NCI-H2196 (cell line): ENCODE measurements around the gene OTOF.
A peak's percentile ranks its signal among the peaks of the same experiment; 100 is the strongest.
"Not testable (repeated sequence)": the region's sequence is repeated elsewhere in the genome, so short reads cannot be mapped to it uniquely, and the experiment has no call there.

Experiments used
- DNase-seq: peaks from one replicate; lab custom pipeline; 2025; ENCODE audit not compliant: unreplicated experiment; lab: John Stamatoyannopoulos, UW

The OTOF gene

GRCh38 chr2:26481706-26482105 is 3.8 kb upstream of the OTOF start:
- no peak for DNase-seq

GRCh38 chr2:26480566-26481423 is 2.9 kb upstream of the OTOF start:
- no peak for DNase-seq

- DNase-seq = no peak
Measured at GRCh38 chr2:26479789-26480565, 2.1 kb upstream of the OTOF start.

GRCh38 chr2:26479131-26479788 is 1.3 kb upstream of the OTOF start:
- no peak for DNase-seq

GRCh38 chr2:26478366-26478765 is 442 bp upstream of the OTOF start:
- DNase-seq = no peak

- DNase-seq = no peak
Measured at GRCh38 chr2:26477126-26477910, 606 bp downstream of the OTOF start.

- DNase-seq = no peak
Measured at GRCh38 chr2:26475832-26476501, 2.0 kb downstream of the OTOF start.

GRCh38 chr2:26475037-26475436 is 2.9 kb downstream of the OTOF start:
- no peak for DNase-seq

GRCh38 chr2:26474261-26474785 is 3.6 kb downstream of the OTOF start:
- DNase-seq = no peak

GRCh38 chr2:26473796-26474195 is 4.1 kb downstream of the OTOF start:
- no peak for DNase-seq

- no peak for DNase-seq
Measured at GRCh38 chr2:26472821-26473655, 4.9 kb downstream of the OTOF start.

GRCh38 chr2:26471766-26472706 is 5.9 kb downstream of the OTOF start:
- DNase-seq = no peak

GRCh38 chr2:26471289-26471688 is 6.6 kb downstream of the OTOF start:
- no peak for DNase-seq

- DNase-seq = no peak
Measured at GRCh38 chr2:26470601-26471260, 7.2 kb downstream of the OTOF start.

- no peak for DNase-seq
Measured at GRCh38 chr2:26469955-26470354, 8.0 kb downstream of the OTOF start.

- peak; percentile 29 for DNase-seq
Measured at GRCh38 chr2:26469092-26469710, 8.7 kb downstream of the OTOF start.

GRCh38 chr2:26468544-26468943 is 9.4 kb downstream of the OTOF start:
- not testable (repeated sequence) for DNase-seq
